Activated effector memory CD4-positive, alpha-beta T cell treated with Interleukin-2 at 50 U/mL for 16 hours (primary cell): Measurements from ENCODE around the gene CFAP107.
"Not testable (repeated sequence)": the region's sequence is repeated elsewhere in the genome, so short reads cannot be mapped to it uniquely, and the experiment has no call there.

Experiments
- DNase-seq: peaks from one replicate; pipeline ENCODE4 v3.0.0-alpha.2; 2020

Gene CFAP107

GRCh38 chr1:12745992-12746323 lies at the start of gene CFAP107:
Gene CFAP107 (plus strand): TSS chr1:12746200. CDS start chr1:12746431, 231 bp downstream.
- no peak for DNase-seq

- no peak for DNase-seq
Observed at GRCh38 chr1:12696658-12697057, 49.3 kb upstream of the CFAP107 start.

- DNase-seq, result no peak
Observed at GRCh38 chr1:12697397-12697796, 48.6 kb upstream of the CFAP107 start.

GRCh38 chr1:12703821-12704451 lies 42.1 kb upstream of the CFAP107 start:
- no peak for DNase-seq

- DNase-seq, result no peak
Observed at GRCh38 chr1:12706061-12706460, 39.9 kb upstream of the CFAP107 start.

- DNase-seq, result no peak
Observed at GRCh38 chr1:12708396-12709090, 37.5 kb upstream of the CFAP107 start.

GRCh38 chr1:12709091-12709491 lies 36.9 kb upstream of the CFAP107 start:
- no peak for DNase-seq

GRCh38 chr1:12709696-12710095 lies 36.3 kb upstream of the CFAP107 start:
- no peak for DNase-seq

GRCh38 chr1:12711536-12711935 lies 34.5 kb upstream of the CFAP107 start:
- DNase-seq, result no peak

- no peak for DNase-seq
Observed at GRCh38 chr1:12712076-12712475, 33.9 kb upstream of the CFAP107 start.

- DNase-seq, result no peak
Observed at GRCh38 chr1:12712929-12713328, 33.1 kb upstream of the CFAP107 start.

GRCh38 chr1:12713651-12714050 lies 32.3 kb upstream of the CFAP107 start:
- not testable (repeated sequence) for DNase-seq

- no peak for DNase-seq
Observed at GRCh38 chr1:12714710-12715475, 31.1 kb upstream of the CFAP107 start.

GRCh38 chr1:12715896-12716437 lies 30.0 kb upstream of the CFAP107 start, which contains the start of gene AADACL3:
Gene AADACL3 (plus strand): TSS chr1:12716110. CDS start chr1:12716177, 67 bp downstream.
- no peak for DNase-seq

- no peak for DNase-seq
Observed at GRCh38 chr1:12717301-12717838, 28.6 kb upstream of the CFAP107 start.

- DNase-seq, result no peak
Observed at GRCh38 chr1:12722626-12723025, 23.4 kb upstream of the CFAP107 start.

GRCh38 chr1:12728391-12728790 lies 17.6 kb upstream of the CFAP107 start:
- DNase-seq, result no peak

GRCh38 chr1:12730156-12730555 lies 15.8 kb upstream of the CFAP107 start:
- DNase-seq, result no peak

GRCh38 chr1:12731084-12731483 lies 14.9 kb upstream of the CFAP107 start:
- DNase-seq, result not testable (repeated sequence)

- no peak for DNase-seq
Observed at GRCh38 chr1:12734651-12735050, 11.3 kb upstream of the CFAP107 start.

GRCh38 chr1:12738934-12739333 lies 7.1 kb upstream of the CFAP107 start:
- no peak for DNase-seq

GRCh38 chr1:12739613-12740012 lies 6.4 kb upstream of the CFAP107 start:
- DNase-seq, result no peak

GRCh38 chr1:12741946-12742345 lies 4.1 kb upstream of the CFAP107 start:
- DNase-seq, result no peak
